Hematopoietic multipotent progenitor cell treated with erythropoietin and hydrocortisone succinate and interleukin-3 and kit ligand, for 6 days (in vitro differentiated cells): Measurements from ENCODE around the gene COL9A2.
A peak's percentile ranks its signal among the peaks of the same experiment; 100 is the strongest.

Experiments
- DNase-seq: peaks from one replicate; pipeline ENCODE4 v3.0.0-alpha.2; 2015

COL9A2 gene

GRCh38 chr1:40256401-40257084 is 60.5 kb downstream of the COL9A2 start:
- peak; percentile 35 for DNase-seq

DNA sequence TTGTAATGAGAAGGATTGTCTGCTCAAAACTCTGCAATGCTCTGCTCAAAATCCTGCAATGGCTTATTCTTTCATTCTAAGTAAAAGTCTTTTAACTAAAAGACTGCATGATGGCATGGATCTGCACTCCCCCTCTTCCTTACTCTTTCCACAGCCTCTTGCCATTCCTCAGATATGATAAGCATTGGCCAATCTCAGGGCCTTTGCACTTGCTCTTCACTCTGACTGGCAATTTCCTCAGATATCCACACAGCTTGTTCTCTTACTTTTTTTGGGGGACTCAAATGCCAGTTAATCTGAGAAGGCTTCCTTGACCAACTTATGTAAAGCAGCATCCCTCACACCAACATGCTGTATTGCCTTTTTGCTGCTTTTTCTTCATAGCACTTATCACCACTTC is 61.9 kb downstream of the COL9A2 start:
- DNase-seq: no peak

DNA sequence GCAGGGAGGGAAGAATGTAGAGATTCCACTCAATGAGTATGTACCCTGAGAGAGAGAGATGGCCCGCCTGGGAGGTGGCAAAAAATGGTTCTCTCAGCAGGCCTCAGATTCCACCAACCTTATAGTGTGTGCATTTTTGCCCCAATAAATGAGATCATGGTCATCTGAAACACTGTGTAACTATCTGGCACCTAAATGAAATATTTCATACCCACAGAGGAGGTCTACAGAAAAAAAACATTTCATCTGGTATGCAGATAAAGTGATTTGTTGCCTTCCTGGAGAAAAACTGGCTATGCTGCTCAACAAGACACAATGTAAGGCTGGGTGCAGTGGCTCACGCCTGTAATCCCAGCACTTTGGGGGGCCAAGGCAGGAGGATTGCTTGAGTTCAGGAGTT is 64.5 kb downstream of the COL9A2 start:
- no peak for DNase-seq

- DNase-seq: no peak
These were observed 65.6 kb downstream of the COL9A2 start for GRCh38 chr1:40251456-40251855.
